Measurements from ENCODE around the gene RAB12.

Gene RAB12

DNA sequence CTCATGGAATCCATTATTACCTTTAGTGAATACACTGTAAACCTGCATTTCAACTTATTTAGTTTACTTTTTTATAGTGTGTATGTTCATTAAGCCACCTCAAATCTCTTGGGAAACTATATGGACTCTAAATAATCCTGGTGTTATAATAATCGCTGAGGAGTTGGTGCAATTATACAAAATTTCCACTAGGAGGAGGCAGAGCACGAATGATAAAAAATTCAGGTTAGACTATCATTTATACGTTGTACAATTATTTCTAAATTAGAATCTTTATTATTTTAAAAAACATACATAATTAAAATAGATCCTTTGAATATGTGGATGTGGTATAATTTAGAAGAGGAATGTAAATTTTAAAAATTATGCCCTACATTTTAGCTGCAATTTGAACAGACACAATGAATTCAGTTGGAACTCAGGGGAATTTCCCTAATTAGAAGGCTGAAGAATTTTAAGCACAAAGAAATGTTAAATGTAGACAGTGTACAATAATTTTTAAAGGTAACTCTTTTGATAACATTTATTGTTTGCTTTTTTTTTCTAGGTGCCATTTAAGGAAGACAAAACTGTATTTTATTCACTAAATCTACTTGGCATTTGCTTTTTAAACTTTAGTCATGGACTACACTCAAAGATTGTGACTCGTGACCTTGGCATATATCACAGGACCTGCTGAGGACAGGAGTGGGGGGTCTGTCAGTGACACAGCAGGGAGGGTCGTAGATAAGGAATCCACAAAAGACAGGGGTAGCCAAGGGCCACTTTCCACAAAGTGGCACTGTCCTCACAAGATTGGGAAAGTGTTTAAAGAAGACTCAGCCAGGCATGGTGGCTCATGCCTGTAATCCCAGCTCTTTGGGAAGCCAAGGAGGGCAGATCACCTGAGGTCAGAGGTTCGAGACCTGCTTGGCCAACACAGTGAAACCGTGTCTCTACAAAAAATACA lies 45.5 kb downstream of the RAB12 start:
- Histone ChIP-seq H3K4me1 (peaks cover 0 to 34% (median 16%) of the 10 kb centered on the region in 10 experiments; a peak in 14 of 20 replicates), H3K27ac (no peak overlapping the region), H3K9me3 (replicated peaks in 1 of 11) (peaks cover 4 to 17% (median 6%) of the 10 kb centered on the region in 11 experiments; a peak in 12 of 22 replicates), H3K27me3 (no peaks in the 10 kb centered on the region), H3K36me3 (no peaks in the 10 kb centered on the region), H3K4me2 (peak overlapping the region in 5 of 11 experiments; percentile 1 to 39 (median 27); a peak in 7 of 22 replicates), H3K9ac (peak overlapping the region in 3 of 11 experiments; percentile 8 to 24 (median 24); a peak in 1 of 22 replicates), H4K20me1 (no peaks in the 10 kb centered on the region), H3K4me3 (no peak overlapping the region)
- TF ChIP-seq Cebpa-rat (IDR thresholded peaks at IDR 0.05), result no peak

GRCh38 chr18:8656232-8656631 lies 47.0 kb downstream of the RAB12 start:
- Histone ChIP-seq H3K9ac (no peak overlapping the region), H4K20me1 (no peaks in the 10 kb centered on the region), H3K27me3 (no peaks in the 10 kb centered on the region), H3K4me1 (peaks cover 0 to 33% (median 16%) of the 10 kb centered on the region in 10 experiments; a peak in 14 of 20 replicates), H3K27ac (no peak overlapping the region), H3K4me3 (no peak overlapping the region), H3K9me3 (replicated peaks in 1 of 11) (peaks cover 0 to 5% (median 0%) of the 10 kb centered on the region in 11 experiments; a peak in 5 of 22 replicates), H3K4me2 (peak overlapping the region in 5 of 11 experiments; percentile 9 to 38 (median 18); a peak in 6 of 22 replicates), H3K36me3 (no peaks in the 10 kb centered on the region)
- no peak for TF ChIP-seq Cebpa-rat (IDR thresholded peaks at IDR 0.05)

DNA sequence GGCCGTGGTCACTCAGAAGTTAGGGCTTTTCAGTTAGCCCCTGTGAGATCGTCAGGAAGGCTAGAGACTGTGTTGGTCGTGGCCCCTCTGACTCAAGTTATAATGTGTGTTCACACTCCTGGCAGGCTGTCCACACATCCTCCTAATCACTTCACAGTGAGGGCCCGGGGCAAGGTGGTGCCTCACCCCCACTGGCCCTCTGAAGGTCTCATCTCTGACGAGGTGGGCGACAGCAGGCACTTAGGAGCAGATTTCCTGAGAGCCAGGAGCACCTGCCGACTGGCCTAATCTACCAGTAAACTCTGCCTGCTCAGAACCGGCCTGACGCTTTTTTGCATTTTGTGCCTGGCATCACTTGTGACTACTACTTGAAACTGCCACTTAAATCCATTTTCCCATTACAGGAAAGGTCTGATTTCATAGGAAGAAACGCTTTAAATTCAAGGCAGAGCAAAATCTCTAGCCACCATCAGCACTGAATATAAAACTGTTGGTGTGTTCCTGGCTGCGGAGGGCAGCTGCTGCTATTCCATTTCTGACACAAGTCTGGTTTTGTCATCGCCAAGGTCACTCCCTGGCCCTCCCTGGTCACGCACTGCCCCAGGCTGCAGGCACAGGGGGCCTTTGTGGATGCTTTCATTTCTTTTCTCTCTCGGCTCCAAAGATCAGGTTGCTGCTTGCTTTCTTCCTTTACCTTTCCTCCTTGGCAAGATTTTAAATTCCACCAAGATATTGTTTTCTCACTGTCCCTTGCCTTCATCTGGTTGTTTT lies 48.0 kb downstream of the RAB12 start:
- no peak overlapping the region for H3K27ac ChIP-seq
- H3K27me3 ChIP-seq, result no peaks in the 10 kb centered on the region
- H3K4me3 ChIP-seq, result no peak overlapping the region
- H4K20me1 ChIP-seq, result no peaks in the 10 kb centered on the region
- H3K4me1 ChIP-seq, result peaks cover 0 to 41% (median 21%) of the 10 kb centered on the region in 10 experiments; a peak in 14 of 20 replicates
- H3K9me3 ChIP-seq (replicated peaks in 1 of 11), result no peaks in the 10 kb centered on the region
- no peak for TF ChIP-seq Cebpa-rat (IDR thresholded peaks at IDR 0.05)
- H3K36me3 ChIP-seq, result no peaks in the 10 kb centered on the region
- no peak overlapping the region for H3K9ac ChIP-seq
- no peak overlapping the region for H3K4me2 ChIP-seq

- Histone ChIP-seq H3K27me3 (no peaks in the 10 kb centered on the region), H3K9ac (no peak overlapping the region), H3K4me2 (no peak overlapping the region), H3K9me3 (replicated peaks in 1 of 11) (no peaks in the 10 kb centered on the region), H3K4me3 (no peak overlapping the region), H4K20me1 (no peaks in the 10 kb centered on the region), H3K4me1 (peaks cover 0 to 42% (median 21%) of the 10 kb centered on the region in 10 experiments; a peak in 14 of 20 replicates), H3K27ac (no peak overlapping the region), H3K36me3 (no peaks in the 10 kb centered on the region)
- no peak for TF ChIP-seq Cebpa-rat (IDR thresholded peaks at IDR 0.05)
These were observed 48.7 kb downstream of the RAB12 start for GRCh38 chr18:8657873-8658470.

- TF ChIP-seq Cebpa-rat (IDR thresholded peaks at IDR 0.05), result no peak
- Histone ChIP-seq H4K20me1 (no peaks in the 10 kb centered on the region), H3K36me3 (no peaks in the 10 kb centered on the region), H3K4me3 (no peak overlapping the region), H3K27me3 (no peaks in the 10 kb centered on the region), H3K4me1 (peaks cover 0 to 36% (median 16%) of the 10 kb centered on the region in 10 experiments; a peak in 14 of 20 replicates), H3K4me2 (no peak overlapping the region), H3K9ac (no peak overlapping the region), H3K27ac (no peak overlapping the region), H3K9me3 (replicated peaks in 1 of 11) (no peaks in the 10 kb centered on the region)
These were observed 49.7 kb downstream of the RAB12 start for GRCh38 chr18:8658858-8659485.

DNA sequence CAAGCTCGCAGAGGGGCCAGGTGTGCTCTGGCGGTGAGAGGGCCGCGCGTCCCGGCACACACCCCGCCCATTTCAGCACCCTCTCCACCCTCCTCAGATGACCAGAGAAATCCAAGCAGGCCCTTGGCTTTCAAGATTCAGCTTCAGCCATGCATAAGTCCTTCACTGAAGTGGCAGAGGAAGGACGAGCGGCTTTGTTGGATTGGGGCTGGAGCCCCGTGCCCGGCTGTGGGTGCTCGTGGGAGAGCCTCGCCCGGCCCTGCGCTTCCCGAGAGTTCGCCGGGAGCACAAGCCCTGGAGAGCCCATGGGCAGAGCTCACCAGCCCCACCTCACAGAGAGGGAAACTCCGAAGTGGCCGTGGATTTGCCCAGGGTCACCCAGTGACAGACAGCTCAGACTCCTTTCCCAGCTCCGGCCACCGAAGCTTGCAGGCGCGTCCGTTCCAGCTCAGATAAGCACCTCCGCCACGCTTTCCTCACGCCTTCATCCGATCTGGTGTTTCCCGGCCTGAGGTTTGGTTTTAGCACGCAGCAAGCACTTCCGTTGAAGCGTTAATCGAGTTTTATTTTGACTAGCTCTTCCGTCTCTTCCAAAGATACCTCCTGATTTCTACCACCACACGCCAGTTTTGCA lies 50.5 kb downstream of the RAB12 start:
- Histone ChIP-seq H3K9me3 (replicated peaks in 1 of 11) (peaks cover 0 to 4% (median 2%) of the 10 kb centered on the region in 11 experiments; a peak in 14 of 22 replicates), H3K4me3 (no peak overlapping the region), H3K27ac (no peak overlapping the region), H3K36me3 (no peaks in the 10 kb centered on the region), H4K20me1 (no peaks in the 10 kb centered on the region), H3K4me1 (peaks cover 0 to 30% (median 12%) of the 10 kb centered on the region in 10 experiments; a peak in 11 of 20 replicates), H3K9ac (no peak overlapping the region), H3K4me2 (no peak overlapping the region), H3K27me3 (no peaks in the 10 kb centered on the region)
- TF ChIP-seq Cebpa-rat (IDR thresholded peaks at IDR 0.05), result no peak

DNA sequence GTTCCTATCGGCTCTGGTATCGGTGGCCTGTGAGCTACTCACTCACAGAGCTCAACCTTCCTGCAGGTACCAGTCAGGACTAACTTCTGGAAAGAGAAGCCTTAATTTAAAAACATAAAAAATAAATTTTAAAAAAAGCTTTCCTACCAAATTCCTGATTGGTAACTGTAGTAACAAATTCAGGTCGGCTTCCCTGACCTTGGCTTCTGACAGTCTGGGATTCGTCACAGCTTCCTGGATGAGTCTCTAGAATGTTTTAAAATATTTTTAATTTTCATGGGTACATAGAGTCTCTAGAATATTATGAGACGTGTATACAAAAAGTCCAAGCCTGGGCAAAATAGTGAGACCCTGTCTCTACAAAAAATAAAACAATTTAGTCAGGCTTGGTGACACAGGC lies 51.1 kb downstream of the RAB12 start:
- H3K27ac ChIP-seq, result no peak overlapping the region
- no peak for TF ChIP-seq Cebpa-rat (IDR thresholded peaks at IDR 0.05)
- no peaks in the 10 kb centered on the region for H3K27me3 ChIP-seq
- no peaks in the 10 kb centered on the region for H3K36me3 ChIP-seq
- H4K20me1 ChIP-seq, result no peaks in the 10 kb centered on the region
- peaks cover 0 to 10% (median 8%) of the 10 kb centered on the region in 11 experiments; a peak in 15 of 22 replicates for H3K9me3 ChIP-seq (replicated peaks in 1 of 11)
- no peak overlapping the region for H3K4me2 ChIP-seq
- no peak overlapping the region for H3K4me3 ChIP-seq
- no peak overlapping the region for H3K9ac ChIP-seq
- peaks cover 3 to 24% (median 13%) of the 10 kb centered on the region in 10 experiments; a peak in 17 of 20 replicates for H3K4me1 ChIP-seq
